H9 (cell line): ENCODE results near the gene FCHO1. TPM values are rescaled to one million over a fixed set of nuclear protein-coding genes. Genes with fewer than 3 reads are reported as not detected.

ENCODE experiments used
- DNase-seq: peaks from one replicate; pipeline ENCODE4 v3.0.0-alpha.2; 2017
- H2AFZ ChIP-seq: one replicate; pipeline ENCODE4 v1.6.1; 2013; ENCODE audit warnings: mild to moderate bottlenecking, low read length, control low read depth, moderate library complexity
- H2AK5ac ChIP-seq: 2 replicates; pipeline ENCODE4 v1.6.1; 2013; ENCODE audit warnings: low read length, control low read depth, mixed read lengths; ENCODE audit not compliant: insufficient read length
- H2BK120ac ChIP-seq: one replicate; pipeline ENCODE4 v1.6.1; 2013; ENCODE audit warnings: low read depth, mild to moderate bottlenecking, low read length, control low read depth, inconsistent platforms; ENCODE audit not compliant: poor library complexity, severe bottlenecking
- H2BK12ac ChIP-seq: 2 replicates; pipeline ENCODE4 v1.6.1; 2013; ENCODE audit warnings: low read length, control low read depth, mixed read lengths, low read depth; ENCODE audit not compliant: insufficient read length
- H2BK15ac ChIP-seq: 2 replicates; pipeline ENCODE4 v1.6.1; 2013; ENCODE audit warnings: low read depth, low read length, control low read depth
- H2BK20ac ChIP-seq: one replicate; pipeline ENCODE4 v1.6.1; 2013; ENCODE audit warnings: low read depth, mild to moderate bottlenecking, low read length, control low read depth, inconsistent platforms; ENCODE audit not compliant: poor library complexity, severe bottlenecking
- H2BK5ac ChIP-seq: 2 replicates; pipeline ENCODE4 v1.6.1; 2013; ENCODE audit warnings: low read length, control low read depth, mixed read lengths; ENCODE audit not compliant: insufficient read length
- H3K14ac ChIP-seq: 2 replicates; pipeline ENCODE4 v1.6.1; 2013; ENCODE audit warnings: low read length, control low read depth; ENCODE audit not compliant: insufficient read depth
- H3K18ac ChIP-seq: 2 replicates; pipeline ENCODE4 v1.6.1; 2013; ENCODE audit warnings: low read depth, mild to moderate bottlenecking, mixed read lengths, low read length, control low read depth; ENCODE audit not compliant: insufficient read length
- H3K23ac ChIP-seq: 2 replicates; pipeline ENCODE4 v1.6.1; 2013; ENCODE audit warnings: low read length, control low read depth, mixed read lengths, low read depth; ENCODE audit not compliant: insufficient read length
- H3K23me2 ChIP-seq: 2 replicates; pipeline ENCODE4 v1.6.1; 2013; ENCODE audit warnings: low read depth, mild to moderate bottlenecking, mixed read lengths, low read length, control low read depth; ENCODE audit not compliant: insufficient read length, poor library complexity, severe bottlenecking
- H3K27ac ChIP-seq: 2 replicates; pipeline ENCODE4 v1.5.1; 2013; ENCODE audit warnings: low read length, control low read depth, mixed read lengths, low read depth; ENCODE audit not compliant: insufficient read length
- H3K27me3 ChIP-seq: 2 replicates; pipeline ENCODE4 v1.6.1; 2013; ENCODE audit warnings: low read length, control low read depth, inconsistent platforms; ENCODE audit not compliant: insufficient read depth
- H3K4ac ChIP-seq: 2 replicates; pipeline ENCODE4 v1.6.1; 2013; ENCODE audit warnings: low read depth, mild to moderate bottlenecking, control low read depth, inconsistent platforms, low read length, moderate library complexity
- H3K4me1 ChIP-seq: 2 replicates; pipeline ENCODE4 v1.6.1; 2013; ENCODE audit warnings: low read length, control low read depth, inconsistent platforms; ENCODE audit not compliant: insufficient read depth
- H3K4me2 ChIP-seq: 2 replicates; pipeline ENCODE4 v1.6.1; 2013; ENCODE audit warnings: low read length, control low read depth, mixed read lengths; ENCODE audit not compliant: insufficient read length, insufficient read depth
- H3K56ac ChIP-seq: 2 replicates; pipeline ENCODE4 v1.6.1; 2013; ENCODE audit warnings: low read depth, mild to moderate bottlenecking, mixed read lengths, low read length, control low read depth; ENCODE audit not compliant: insufficient read length
- H3K79me1 ChIP-seq: 2 replicates; pipeline ENCODE4 v1.6.1; 2013; ENCODE audit warnings: low read depth, mild to moderate bottlenecking, moderate library complexity, low read length, control low read depth, inconsistent platforms; ENCODE audit not compliant: insufficient read depth, poor library complexity, severe bottlenecking
- H3K79me2 ChIP-seq: 2 replicates; pipeline ENCODE4 v1.6.1; 2013; ENCODE audit warnings: low read length, control low read depth, inconsistent platforms; ENCODE audit not compliant: insufficient read depth
- H3K9ac ChIP-seq: 2 replicates; pipeline ENCODE4 v1.6.1; 2013; ENCODE audit warnings: low read length, control low read depth, mixed read lengths; ENCODE audit not compliant: insufficient read length; ENCODE audit errors: extremely low read depth
- H3K9me3 ChIP-seq: one replicate; pipeline ENCODE4 v1.6.1; 2013; ENCODE audit warnings: low read depth, low read length, inconsistent platforms; ENCODE audit not compliant: control insufficient read depth
- H3T11ph ChIP-seq: one replicate; pipeline ENCODE4 v1.6.1; 2013; ENCODE audit warnings: mild to moderate bottlenecking, low read length, control low read depth, inconsistent platforms
- H4K20me1 ChIP-seq: one replicate; pipeline ENCODE4 v1.6.1; 2013; ENCODE audit not compliant: control insufficient read depth, insufficient read length, insufficient read depth
- H4K5ac ChIP-seq: 2 replicates; pipeline ENCODE4 v1.6.1; 2013; ENCODE audit warnings: low read depth, mild to moderate bottlenecking, mixed read lengths, low read length, control low read depth; ENCODE audit not compliant: insufficient read length
- H4K8ac ChIP-seq: replicated peaks from 2 replicates; pipeline ENCODE4 v1.6.1; 2013; ENCODE audit warnings: low read length, control low read depth, mixed read lengths, low read depth; ENCODE audit not compliant: insufficient read length
- H4K91ac ChIP-seq: 2 replicates; pipeline ENCODE4 v1.6.1; 2013; ENCODE audit warnings: low read depth, mild to moderate bottlenecking, moderate library complexity, mixed read lengths, low read length, control low read depth; ENCODE audit not compliant: insufficient read length
- H3K27ac Mint-ChIP-seq, 3 experiments: 2 replicates in 2 of 3; 3 replicates in 1 of 3; pipeline ENCODE4 v1.8.0; 2020 to 2021; ENCODE audit warnings: mixed read lengths in 3 of 3, mild to moderate bottlenecking in 1 of 3, moderate library complexity in 1 of 3
- H3K27me3 Mint-ChIP-seq: 2 replicates; pipeline ENCODE4 v1.8.0; 2021; ENCODE audit warnings: low read depth, mild to moderate bottlenecking, moderate library complexity, mixed read lengths
- H3K36me3 Mint-ChIP-seq, 3 experiments: 2 replicates in 2 of 3; 3 replicates in 1 of 3; pipeline ENCODE4 v1.8.0; 2020 to 2021; ENCODE audit warnings: low read depth in 3 of 3, mixed read lengths in 3 of 3; ENCODE audit not compliant: insufficient read depth in 1 of 3
- H3K4me1 Mint-ChIP-seq, 2 experiments: 2 replicates each; pipeline ENCODE4 v1.8.0; 2020; ENCODE audit warnings: mixed read lengths in 2 of 2
- H3K4me3 Mint-ChIP-seq, 2 experiments: 2 replicates in 1 of 2; 3 replicates in 1 of 2; pipeline ENCODE4 v1.8.0; 2020 to 2021; ENCODE audit warnings: mild to moderate bottlenecking in 2 of 2, mixed read lengths in 2 of 2, moderate library complexity in 1 of 2
- H3K9me3 Mint-ChIP-seq, 2 experiments: 2 replicates in 1 of 2; 3 replicates in 1 of 2; pipeline ENCODE4 v1.8.0; 2020; ENCODE audit warnings: mild to moderate bottlenecking in 2 of 2, mixed read lengths in 2 of 2, moderate library complexity in 1 of 2
- CTCF ChIP-seq: fragments of 200-600 bp; sonication (generic); conservative IDR thresholded peaks from 3 replicates; pipeline ENCODE4 v1.8.0; 2021; ENCODE audit warnings: antibody characterized with exemption, mild to moderate bottlenecking
- WGBS: extraction: QIAGEN DNeasy Blood & Tissue Kit; methylation state at CpG from one replicate; pipeline ENCODE4 v1.1.7; 2013; ENCODE audit warnings: missing lambda C conversion rate, low lambda C conversion rate, mixed read lengths; ENCODE audit not compliant: insufficient read length; ENCODE audit errors: extremely low coverage; 5-methylcytosine and 5-hydroxymethylcytosine counted together
- total RNA-seq: library from RNA; stranded (reverse); gene quantifications from 2 replicates; pipeline ENCODE4 v1.2.1, GENCODE V29; 2021

Gene FCHO1
- total RNA-seq, 1 experiment from 2014 or later, result 13.1 TPM

- Histone ChIP-seq H4K8ac (no peak overlapping the region), H3K27me3 (no peaks in the 10 kb centered on the region), H4K5ac (no peak overlapping the region), H3K4me2 (peak overlapping the region; percentile 8), H3K4me1 (no peaks in the 10 kb centered on the region), H3K27ac (no peak overlapping the region), H3K56ac (no peak overlapping the region), H3K23me2 (no peaks in the 10 kb centered on the region), H3K9ac (no peak overlapping the region), H2AK5ac (no peak overlapping the region), H2BK12ac (no peak overlapping the region), H2AFZ (no peak overlapping the region), H2BK5ac (no peak overlapping the region), H2BK20ac (no peak overlapping the region), H2BK15ac (no peak overlapping the region), H4K20me1 (peaks cover 3% of the 10 kb centered on the region), H3K79me1 (no peaks in the 10 kb centered on the region), H3K9me3 (no peaks in the 10 kb centered on the region), H3K23ac (no peak overlapping the region), H2BK120ac (no peak overlapping the region), H3T11ph (no peak overlapping the region), H4K91ac (no peak overlapping the region), H3K14ac (no peak overlapping the region), H3K4ac (no peak overlapping the region), H3K79me2 (no peaks in the 10 kb centered on the region), H3K18ac (no peak overlapping the region)
- no CpG with 5 or more reads among the region's 17 CpGs for WGBS
- no peaks in the 10 kb centered on the region for H3K36me3 Mint-ChIP-seq
- H3K4me3 Mint-ChIP-seq, result peak overlapping the region in 1 of 2 experiments; percentile 68; a peak in 3 of 5 replicates
- H3K9me3 Mint-ChIP-seq, result no peaks in the 10 kb centered on the region; a peak in 1 of 5 replicates
- DNase-seq, result peak; percentile 97
- H3K27ac Mint-ChIP-seq, result peak overlapping the region in 2 of 3 experiments; percentile 30 to 73; a peak in 3 of 7 replicates
- H3K27me3 Mint-ChIP-seq, result peaks cover 18% of the 10 kb centered on the region
- H3K4me1 Mint-ChIP-seq, result peaks cover 0 to 6% of the 10 kb centered on the region in 2 experiments; a peak in 1 of 4 replicates
- TF ChIP-seq CTCF, result no peak
Observed at GRCh38 chr19:17706750-17707181, 44.5 kb upstream of the FCHO1 start.
